Ramos (cell line): ENCODE results near the gene PPFIBP1.
"Not testable (repeated sequence)": the region's sequence is repeated elsewhere in the genome, so short reads cannot be mapped to it uniquely, and the experiment has no call there.

Source experiments
- in situ Hi-C: fragments of 300-500 bp; cut with MboI; formaldehyde crosslinking; loops from one replicate; pipeline ENCODE4 v1.14.3; 2022; ENCODE audit warnings: low sequenced_read_pairs; ENCODE audit not compliant: unreplicated experiment

The PPFIBP1 gene

GRCh38 chr12:27537855-27538675 is 14.1 kb downstream of the PPFIBP1 start:
- in situ Hi-C loops, result no loop called here

- in situ Hi-C loops, result no loop called here
Measured at GRCh38 chr12:27539191-27539631, 15.2 kb downstream of the PPFIBP1 start.

- in situ Hi-C loops, result no loop called here
Measured at GRCh38 chr12:27541031-27541719, 17.2 kb downstream of the PPFIBP1 start.

GRCh38 chr12:27542628-27543027 is 18.6 kb downstream of the PPFIBP1 start:
- in situ Hi-C loops, result no loop called here

- in situ Hi-C loops, result not testable (repeated sequence)
Measured at GRCh38 chr12:27544858-27545257, 20.9 kb downstream of the PPFIBP1 start.

- in situ Hi-C loops, result no loop called here
Measured at GRCh38 chr12:27545665-27546064, 21.7 kb downstream of the PPFIBP1 start.

- in situ Hi-C loops, result no loop called here
Measured at GRCh38 chr12:27547592-27547991, 23.6 kb downstream of the PPFIBP1 start.

GRCh38 chr12:27548301-27549199 is 24.5 kb downstream of the PPFIBP1 start:
- in situ Hi-C loops, result no loop called here

GRCh38 chr12:27549236-27549800 is 25.3 kb downstream of the PPFIBP1 start:
- in situ Hi-C loops, result no loop called here

- in situ Hi-C loops, result no loop called here
Measured at GRCh38 chr12:27549801-27550652, 26.0 kb downstream of the PPFIBP1 start.

- in situ Hi-C loops, result no loop called here
Measured at GRCh38 chr12:27550653-27550975, 26.6 kb downstream of the PPFIBP1 start.

- in situ Hi-C loops, result no loop called here
Measured at GRCh38 chr12:27551172-27551840, 27.3 kb downstream of the PPFIBP1 start.

- in situ Hi-C loops, result no loop called here
Measured at GRCh38 chr12:27552235-27552634, 28.2 kb downstream of the PPFIBP1 start.

GRCh38 chr12:27552886-27553560 is 29.0 kb downstream of the PPFIBP1 start:
- in situ Hi-C loops, result no loop called here

GRCh38 chr12:27553941-27554340 is 29.9 kb downstream of the PPFIBP1 start:
- in situ Hi-C loops, result no loop called here

- in situ Hi-C loops, result no loop called here
Measured at GRCh38 chr12:27554421-27555186, 30.6 kb downstream of the PPFIBP1 start.

GRCh38 chr12:27555361-27555760 is 31.4 kb downstream of the PPFIBP1 start:
- in situ Hi-C loops, result no loop called here
